WTC11 (cell line): ENCODE measurements around the gene NUCB2. TPM values are rescaled to one million over a fixed set of nuclear protein-coding genes. Genes with fewer than 3 reads are reported as not detected.
A peak's percentile ranks its signal among the peaks of the same experiment; 100 is the strongest.

ENCODE experiments used
- ATAC-seq: fragments of 200-7000 bp; cut with Tn5 transposase; 2 replicates; pipeline ENCODE4 v1.10.0; 2021; ENCODE audit warnings: mild to moderate bottlenecking, moderate library complexity
- CTCF ChIA-PET: fragments of 300-600 bp; sonication (Branson Sonifier 250); formaldehyde crosslinking; loops from one replicate; lab custom pipeline; 2021; ENCODE audit warnings: antibody characterized with exemption; lab: Charles Lee
- POLR2A ChIA-PET: fragments of 350-600 bp; sonication (Branson Sonifier 250); formaldehyde crosslinking; loops from one replicate; lab custom pipeline; 2021; ENCODE audit warnings: antibody characterized with exemption; lab: Charles Lee
- DNase-seq: peaks from one replicate; pipeline ENCODE4 v3.0.0; 2021; ENCODE audit warnings: low spot score
- H3K27ac Mint-ChIP-seq: 2 replicates; pipeline ENCODE4 v1.8.0; 2021; ENCODE audit warnings: mixed read lengths
- H3K27me3 Mint-ChIP-seq: 2 replicates; pipeline ENCODE4 v1.8.0; 2021; ENCODE audit warnings: low read depth, mild to moderate bottlenecking, moderate library complexity, mixed read lengths
- H3K36me3 Mint-ChIP-seq: 2 replicates; pipeline ENCODE4 v1.8.0; 2021; ENCODE audit warnings: mixed read lengths
- H3K4me1 Mint-ChIP-seq: 2 replicates; pipeline ENCODE4 v1.8.0; 2022; ENCODE audit warnings: mixed read lengths
- H3K4me3 Mint-ChIP-seq: 2 replicates; pipeline ENCODE4 v1.8.0; 2021; ENCODE audit warnings: mild to moderate bottlenecking, moderate library complexity, mixed read lengths
- H3K9me3 Mint-ChIP-seq: 2 replicates; pipeline ENCODE4 v1.8.0; 2021; ENCODE audit warnings: mixed read lengths
- AFF4 ChIP-seq: sonication (generic); formaldehyde crosslinking; IDR thresholded peaks from 2 replicates; pipeline ENCODE4 v1.8.1; 2023; ENCODE audit warnings: mild to moderate bottlenecking, missing genetic modification reagents, borderline replicate concordance
- AR ChIP-seq: fragments of 250-450 bp; sonication (Bioruptor Pico); IDR thresholded peaks from 2 replicates; pipeline ENCODE4 v1.9.0; 2021; ENCODE audit warnings: mild to moderate bottlenecking
- ARID4B ChIP-seq: sonication (generic); formaldehyde crosslinking; IDR thresholded peaks from 2 replicates; pipeline ENCODE4 v1.8.0; 2023; ENCODE audit warnings: missing genetic modification reagents, mild to moderate bottlenecking, borderline replicate concordance
- E2F5 ChIP-seq: sonication (generic); formaldehyde crosslinking; IDR thresholded peaks from 2 replicates; pipeline ENCODE4 v1.8.1; 2022; ENCODE audit warnings: mild to moderate bottlenecking, moderate library complexity, missing genetic modification reagents
- ELF4 ChIP-seq: sonication (generic); formaldehyde crosslinking; IDR thresholded peaks from 2 replicates; pipeline ENCODE4 v1.8.1; 2022; ENCODE audit warnings: low read depth, mild to moderate bottlenecking, moderate library complexity, missing genetic modification reagents
- ETV6 ChIP-seq: sonication (generic); formaldehyde crosslinking; IDR thresholded peaks from 2 replicates; pipeline ENCODE4 v1.8.1; 2022; ENCODE audit warnings: mild to moderate bottlenecking, missing genetic modification reagents
- GABPB1 ChIP-seq: sonication (generic); formaldehyde crosslinking; IDR thresholded peaks from 2 replicates; pipeline ENCODE4 v1.8.1; 2023; ENCODE audit warnings: mild to moderate bottlenecking, missing genetic modification reagents
- HMGA2 ChIP-seq: fragments of 250-450 bp; sonication (Bioruptor Pico); IDR thresholded peaks from 2 replicates; pipeline ENCODE4 v1.4.0; 2021; ENCODE audit warnings: mild to moderate bottlenecking, moderate library complexity
- JUN ChIP-seq: sonication (generic); formaldehyde crosslinking; IDR thresholded peaks from 2 replicates; pipeline ENCODE4 v1.8.0; 2023; ENCODE audit warnings: mild to moderate bottlenecking, missing genetic modification reagents
- KAT7 ChIP-seq: sonication (generic); formaldehyde crosslinking; IDR thresholded peaks from 2 replicates; pipeline ENCODE4 v1.8.1; 2023; ENCODE audit warnings: missing genetic modification reagents, mild to moderate bottlenecking, borderline replicate concordance
- MYBL2 ChIP-seq: sonication (generic); formaldehyde crosslinking; IDR thresholded peaks from 2 replicates; pipeline ENCODE4 v1.8.1; 2023; ENCODE audit warnings: mild to moderate bottlenecking, moderate library complexity, missing genetic modification reagents
- NFATC4 ChIP-seq: fragments of 250-450 bp; sonication (Bioruptor Pico); IDR thresholded peaks from 2 replicates; pipeline ENCODE4 v1.9.0; 2021; ENCODE audit warnings: mild to moderate bottlenecking
- PRDM15 ChIP-seq: sonication (generic); formaldehyde crosslinking; IDR thresholded peaks from 2 replicates; pipeline ENCODE4 v1.8.0; 2022; ENCODE audit warnings: missing genetic modification reagents
- SMAD4 ChIP-seq: sonication (generic); formaldehyde crosslinking; IDR thresholded peaks from 2 replicates; pipeline ENCODE4 v1.8.0; 2022; ENCODE audit warnings: mild to moderate bottlenecking, missing genetic modification reagents
- SOX15 ChIP-seq: fragments of 250-450 bp; sonication (Bioruptor Pico); IDR thresholded peaks from 2 replicates; pipeline ENCODE4 v1.9.0; 2021; ENCODE audit warnings: mild to moderate bottlenecking
- USF2 ChIP-seq: sonication (generic); formaldehyde crosslinking; IDR thresholded peaks from 2 replicates; pipeline ENCODE4 v1.8.1; 2023; ENCODE audit warnings: mild to moderate bottlenecking, missing genetic modification reagents, moderate library complexity
- ZBTB43 ChIP-seq: sonication (generic); formaldehyde crosslinking; IDR thresholded peaks from 2 replicates; pipeline ENCODE4 v1.8.1; 2023; ENCODE audit warnings: mild to moderate bottlenecking, missing genetic modification reagents
- ZNF121 ChIP-seq: sonication (generic); formaldehyde crosslinking; IDR thresholded peaks from 2 replicates; pipeline ENCODE4 v1.8.0; 2023; ENCODE audit warnings: missing genetic modification reagents
- ZNF263 ChIP-seq: sonication (generic); formaldehyde crosslinking; IDR thresholded peaks from 2 replicates; pipeline ENCODE4 v1.8.1; 2022; ENCODE audit warnings: low read depth, mild to moderate bottlenecking, moderate library complexity, missing genetic modification reagents
- total RNA-seq: library from RNA; stranded (reverse); gene quantifications from 3 replicates; pipeline ENCODE4 v1.2.3, GENCODE V29; 2021

Gene NUCB2
- total RNA-seq, 1 experiment from 2014 or later, result 16.1 TPM

GRCh38 chr11:17343257-17343656 is 66.7 kb downstream of the NUCB2 start (continued):
- TF ChIP-seq AR (CRISPR knock-in tag), result no peak
- TF ChIP-seq ZNF121 (CRISPR knock-in tag), result no peak

GRCh38 chr11:17343907-17344306 is 67.4 kb downstream of the NUCB2 start:
- Mint-ChIP-seq H3K36me3 (no peaks in the 10 kb centered on the region), H3K9me3 (no peaks in the 10 kb centered on the region), H3K27me3 (peaks cover 45% of the 10 kb centered on the region), H3K4me3 (no peak overlapping the region), H3K27ac (no peak overlapping the region), H3K4me1 (peaks cover 10% of the 10 kb centered on the region)
- POLR2A ChIA-PET, result no interaction called here
- DNase-seq (no peak), ATAC-seq (peak; percentile 56; the same call in 1 of the 2 replicates)
- CTCF ChIA-PET, result interaction anchor here (1.3 kb wide), 1 partner anchor 161 kb away, joined by 3 read pairs; no protein-coding TSS in a partner anchor
- TF ChIP-seq ZBTB43, result no peak
- TF ChIP-seq ETV6, result no peak
- no peak for TF ChIP-seq KAT7 (CRISPR knock-in tag)
- TF ChIP-seq JUN (CRISPR knock-in tag), result no peak
- TF ChIP-seq GABPB1 (CRISPR knock-in tag), result no peak
- no peak for TF ChIP-seq USF2 (CRISPR knock-in tag)
- TF ChIP-seq HMGA2 (CRISPR knock-in tag), result no peak
- TF ChIP-seq NFATC4, result no peak
- no peak for TF ChIP-seq PRDM15 (CRISPR knock-in tag)
- TF ChIP-seq SMAD4 (CRISPR knock-in tag), result no peak
- no peak for TF ChIP-seq E2F5 (CRISPR knock-in tag)
- no peak for TF ChIP-seq ARID4B (CRISPR knock-in tag)
- no peak for TF ChIP-seq SOX15
- no peak for TF ChIP-seq MYBL2 (CRISPR knock-in tag)
- TF ChIP-seq ELF4, result no peak
- no peak for TF ChIP-seq AFF4 (CRISPR knock-in tag)
- TF ChIP-seq ZNF263 (CRISPR knock-in tag), result no peak
